K562 (cell line): ENCODE results near the gene CTSW. TPM values are rescaled to one million over a fixed set of nuclear protein-coding genes. Genes with fewer than 3 reads are reported as not detected.
A peak's percentile ranks its signal among the peaks of the same experiment; 100 is the strongest.

Source experiments
- BRD9 ChIP-seq: fragments of 450-650 bp; IDR thresholded peaks from 2 replicates; pipeline ENCODE4 v1.6.1; 2018; ENCODE audit warnings: low read depth; ENCODE audit not compliant: partially characterized antibody
- ELF2 ChIP-seq: fragments of 250-450 bp; sonication (Bioruptor Pico); IDR thresholded peaks from 2 replicates; pipeline ENCODE4 v1.5.0; 2021; ENCODE audit warnings: mild to moderate bottlenecking
- HDAC6 ChIP-seq: IDR thresholded peaks from 2 replicates; pipeline ENCODE4 v1.6.1; 2012; ENCODE audit warnings: low read depth, mild to moderate bottlenecking, control low read depth, inconsistent platforms, low read length, moderate library complexity
- IFI16 ChIP-seq: fragments of 250-450 bp; sonication (Bioruptor Pico); IDR thresholded peaks from 2 replicates; pipeline ENCODE4 v2.1.2; 2022; ENCODE audit warnings: mild to moderate bottlenecking, inconsistent platforms
- KDM4B ChIP-seq, 2 experiments: fragments of 450-650 bp in 1 of 2; sonication (generic) in 1 of 2; IDR thresholded peaks; 2 replicates each; pipeline ENCODE4 v1.6.1; 2016 to 2017; ENCODE audit warnings: borderline replicate concordance in 2 of 2, antibody characterized with exemption in 1 of 2, low read depth in 1 of 2, mild to moderate bottlenecking in 1 of 2
- KDM5B ChIP-seq: fragments of 200-600 bp; sonication (generic); IDR thresholded peaks from 2 replicates; pipeline ENCODE4 v1.6.1; 2012; ENCODE audit warnings: low read depth, mild to moderate bottlenecking, moderate library complexity, low read length, control low read depth, inconsistent platforms; ENCODE audit not compliant: insufficient replicate concordance
- PRMT5 ChIP-seq: sonication (generic); formaldehyde crosslinking; IDR thresholded peaks from 2 replicates; pipeline ENCODE4 v1.5.0; 2020; ENCODE audit warnings: missing genetic modification reagents
- PURB ChIP-seq: sonication (generic); formaldehyde crosslinking; IDR thresholded peaks from 2 replicates; pipeline ENCODE4 v1.9.0; 2021; ENCODE audit warnings: low read depth, mild to moderate bottlenecking, missing genetic modification reagents
- RBFOX2 ChIP-seq: fragments of 200-400 bp; formaldehyde crosslinking; IDR thresholded peaks from 2 replicates; pipeline ENCODE4 v1.6.1; 2017; ENCODE audit warnings: low read depth, mild to moderate bottlenecking, low read length, moderate library complexity
- SMAD4 ChIP-seq: fragments of 250-450 bp; sonication (Bioruptor Pico); conservative IDR thresholded peaks from 2 replicates; pipeline ENCODE4 v1.8.0; 2021; ENCODE audit warnings: inconsistent platforms, mild to moderate bottlenecking, moderate library complexity
- SNRNP70 ChIP-seq: fragments of 200-400 bp; formaldehyde crosslinking; optimal IDR thresholded peaks from 2 replicates; pipeline ENCODE3; 2017; ENCODE audit warnings: low read depth, low read length
- ZNF347 ChIP-seq: fragments of 450-650 bp; formaldehyde crosslinking; IDR thresholded peaks from 2 replicates; pipeline ENCODE4 v1.4.0; 2020; ENCODE audit warnings: low read depth, mild to moderate bottlenecking, moderate library complexity
- ZNF436 ChIP-seq: fragments of 250-450, 450-650 bp; sonication (Bioruptor Pico); formaldehyde crosslinking; IDR thresholded peaks from 2 replicates; pipeline ENCODE4 v1.7.0; 2020; ENCODE audit warnings: mild to moderate bottlenecking
- ZNF699 ChIP-seq: fragments of 250-450 bp; sonication (Bioruptor Pico); IDR thresholded peaks from 2 replicates; pipeline ENCODE4 v1.8.0; 2021; ENCODE audit warnings: mild to moderate bottlenecking, moderate library complexity; ENCODE audit not compliant: insufficient replicate concordance
- polyA plus RNA-seq, 8 experiments: library from polyadenylated mRNA; depleted of rRNA in 4 of 8; stranded (reverse) in 5 of 8; unstranded in 3 of 8; fragments of >200 nt; fragmentation: Nextera tagmentation in 2 of 8; fragmentation: Illumina TruSeq in 1 of 8; extraction: Ambion mirVana in 2 of 8; extraction: Trizol in 1 of 8; gene quantifications; 2 replicates each; pipeline versions ENCODE4 v1.2.1 to v1.2.3, GENCODE V29; 2011 to 2014; ENCODE audit warnings: inconsistent platforms in 1 of 8, missing spikeins in 1 of 8
- total RNA-seq, 7 experiments: library from RNA; depleted of rRNA in 6 of 7; stranded (reverse); fragments of >200 nt in 6 of 7; fragmentation: Illumina TruSeq in 2 of 7; extraction: Trizol in 2 of 7; gene quantifications; 2 replicates each; pipeline versions ENCODE4 v1.2.1 to v1.2.3, GENCODE V29; 2011 to 2021; ENCODE audit warnings: low replicate concordance in 1 of 7
- TF ChIP-seq, protein P1 (sequence below): fragments of 250-450 bp; sonication (Bioruptor Pico); IDR thresholded peaks from 2 replicates; pipeline ENCODE4 v1.6.1; 2021; ENCODE audit warnings: mild to moderate bottlenecking
- TF ChIP-seq, protein P2 (sequence below): fragments of 250-450 bp; sonication (Bioruptor Pico); IDR thresholded peaks from 2 replicates; pipeline ENCODE4 v1.5.0; 2021; ENCODE audit warnings: mild to moderate bottlenecking, borderline replicate concordance
- TF ChIP-seq, protein P3 (sequence below): fragments of 450-650 bp; formaldehyde crosslinking; IDR thresholded peaks from 2 replicates; pipeline ENCODE4 v1.4.0; 2022; ENCODE audit warnings: missing genetic modification characterization
- TF ChIP-seq, protein P4 (sequence below): sonication (generic); formaldehyde crosslinking; IDR thresholded peaks from 2 replicates; pipeline ENCODE4 v1.9.0; 2022; ENCODE audit warnings: mild to moderate bottlenecking, missing genetic modification reagents

CTSW gene
- total and polyA plus RNA-seq, 9 of the 15 experiments (the other 6 are each of a cell fraction or from before 2014, with no cell fraction given): 0.04 TPM; not detected in 8

DNA sequence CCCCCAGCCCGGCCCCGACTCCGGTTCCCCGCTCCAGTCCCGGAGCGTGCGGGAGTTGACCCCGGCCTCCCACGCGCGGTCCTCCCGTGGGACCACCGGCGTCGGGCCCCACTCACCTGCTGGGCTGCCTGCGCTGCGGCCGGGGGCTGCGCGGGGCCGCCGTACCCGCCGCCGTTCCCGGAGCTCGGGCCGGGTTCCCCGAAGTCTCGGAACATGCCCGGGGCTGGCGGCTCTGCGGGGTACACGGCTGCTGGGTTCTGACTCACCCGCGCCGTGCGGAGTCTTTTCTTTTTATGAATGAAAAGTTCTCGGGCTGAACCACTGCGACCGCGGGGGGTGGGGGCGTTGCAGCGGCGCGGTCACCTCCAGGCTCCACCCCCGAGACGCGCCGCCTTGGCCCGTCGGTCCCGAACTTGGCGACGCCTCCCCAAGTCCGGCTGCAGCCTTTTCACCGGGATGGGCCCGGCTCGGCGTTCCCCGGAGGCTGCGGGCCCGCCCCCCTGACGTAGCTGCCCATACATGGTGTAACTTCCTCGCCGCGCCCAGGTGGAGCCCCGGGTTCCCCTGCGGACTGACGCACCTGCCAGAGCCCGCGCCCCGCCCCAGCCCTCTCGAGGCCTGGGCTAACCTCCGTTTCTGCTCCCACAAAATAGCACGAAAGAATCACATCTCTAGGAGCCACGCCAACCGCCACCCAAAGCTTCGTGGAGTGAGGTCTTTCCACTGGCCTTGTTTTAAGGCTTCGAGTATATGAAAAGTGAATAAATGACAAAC, 20.7 kb downstream of the CTSW start, which contains the start of gene FOSL1 (continued):
- no peak for TF ChIP-seq ZNF699 (CRISPR knock-in tag)
- TF ChIP-seq KDM4B (IDR thresholded peaks at IDR 0.05; ENCODE audit: borderline replicate concordance in 2 of 2, low read depth in 1 of 2): no peak
- TF ChIP-seq, protein P1, sequence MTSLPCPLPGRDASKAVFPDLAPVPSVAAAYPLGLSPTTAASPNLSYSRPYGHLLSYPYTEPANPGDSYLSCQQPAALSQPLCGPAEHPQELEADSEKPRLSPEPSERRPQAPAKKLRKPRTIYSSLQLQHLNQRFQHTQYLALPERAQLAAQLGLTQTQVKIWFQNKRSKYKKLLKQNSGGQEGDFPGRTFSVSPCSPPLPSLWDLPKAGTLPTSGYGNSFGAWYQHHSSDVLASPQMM: no peak
- no peak for TF ChIP-seq PURB (CRISPR knock-in tag)
- peak; percentile 86 for TF ChIP-seq SMAD4 (CRISPR knock-in tag)
- peak; percentile 93 for TF ChIP-seq RBFOX2
- TF ChIP-seq SNRNP70: no peak
- TF ChIP-seq ELF2 (CRISPR knock-in tag): no peak
- no peak for TF ChIP-seq BRD9
- no peak for TF ChIP-seq HDAC6
- peak; percentile 97 for TF ChIP-seq KDM5B
- TF ChIP-seq, protein P2, sequence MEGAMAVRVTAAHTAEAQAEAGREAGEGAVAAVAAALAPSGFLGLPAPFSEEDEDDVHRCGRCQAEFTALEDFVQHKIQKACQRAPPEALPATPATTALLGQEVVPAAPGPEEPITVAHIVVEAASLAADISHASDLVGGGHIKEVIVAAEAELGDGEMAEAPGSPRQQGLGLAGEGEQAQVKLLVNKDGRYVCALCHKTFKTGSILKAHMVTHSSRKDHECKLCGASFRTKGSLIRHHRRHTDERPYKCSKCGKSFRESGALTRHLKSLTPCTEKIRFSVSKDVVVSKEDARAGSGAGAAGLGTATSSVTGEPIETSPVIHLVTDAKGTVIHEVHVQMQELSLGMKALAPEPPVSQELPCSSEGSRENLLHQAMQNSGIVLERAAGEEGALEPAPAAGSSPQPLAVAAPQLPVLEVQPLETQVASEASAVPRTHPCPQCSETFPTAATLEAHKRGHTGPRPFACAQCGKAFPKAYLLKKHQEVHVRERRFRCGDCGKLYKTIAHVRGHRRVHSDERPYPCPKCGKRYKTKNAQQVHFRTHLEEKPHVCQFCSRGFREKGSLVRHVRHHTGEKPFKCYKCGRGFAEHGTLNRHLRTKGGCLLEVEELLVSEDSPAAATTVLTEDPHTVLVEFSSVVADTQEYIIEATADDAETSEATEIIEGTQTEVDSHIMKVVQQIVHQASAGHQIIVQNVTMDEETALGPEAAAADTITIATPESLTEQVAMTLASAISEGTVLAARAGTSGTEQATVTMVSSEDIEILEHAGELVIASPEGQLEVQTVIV (CRISPR knock-in tag): no peak
- TF ChIP-seq PRMT5: no peak
- no peak for TF ChIP-seq IFI16 (CRISPR knock-in tag)
- TF ChIP-seq, protein P3, sequence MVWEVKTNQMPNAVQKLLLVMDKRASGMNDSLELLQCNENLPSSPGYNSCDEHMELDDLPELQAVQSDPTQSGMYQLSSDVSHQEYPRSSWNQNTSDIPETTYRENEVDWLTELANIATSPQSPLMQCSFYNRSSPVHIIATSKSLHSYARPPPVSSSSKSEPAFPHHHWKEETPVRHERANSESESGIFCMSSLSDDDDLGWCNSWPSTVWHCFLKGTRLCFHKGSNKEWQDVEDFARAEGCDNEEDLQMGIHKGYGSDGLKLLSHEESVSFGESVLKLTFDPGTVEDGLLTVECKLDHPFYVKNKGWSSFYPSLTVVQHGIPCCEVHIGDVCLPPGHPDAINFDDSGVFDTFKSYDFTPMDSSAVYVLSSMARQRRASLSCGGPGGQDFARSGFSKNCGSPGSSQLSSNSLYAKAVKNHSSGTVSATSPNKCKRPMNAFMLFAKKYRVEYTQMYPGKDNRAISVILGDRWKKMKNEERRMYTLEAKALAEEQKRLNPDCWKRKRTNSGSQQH: no peak
- TF ChIP-seq, protein P4, sequence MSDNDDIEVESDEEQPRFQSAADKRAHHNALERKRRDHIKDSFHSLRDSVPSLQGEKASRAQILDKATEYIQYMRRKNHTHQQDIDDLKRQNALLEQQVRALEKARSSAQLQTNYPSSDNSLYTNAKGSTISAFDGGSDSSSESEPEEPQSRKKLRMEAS (CRISPR knock-in tag): peak; percentile 45
- no peak for TF ChIP-seq ZNF347 (CRISPR knock-in tag)
- TF ChIP-seq ZNF436 (CRISPR knock-in tag): no peak
